HepG2 (cell line): ENCODE measurements around the gene JUND. TPM values are rescaled to one million over a fixed set of nuclear protein-coding genes. Genes with fewer than 3 reads are reported as not detected.

Experiments used
- FOXK1 ChIP-seq: sonication (generic); formaldehyde crosslinking; IDR thresholded peaks from 2 replicates; pipeline ENCODE4 v1.4.0; 2020; ENCODE audit warnings: low read depth, missing genetic modification reagents, borderline replicate concordance
- NCOA5 ChIP-seq: sonication (generic); formaldehyde crosslinking; IDR thresholded peaks from 2 replicates; pipeline ENCODE4 v1.4.0; 2020; ENCODE audit warnings: missing genetic modification reagents
- NR2F1 ChIP-seq, 2 experiments: fragments of 450-650 bp in 1 of 2; formaldehyde crosslinking in 1 of 2; IDR thresholded peaks; 2 replicates each; pipeline versions ENCODE4 v1.5.0 to v1.6.1; 2016 to 2020; ENCODE audit warnings: mild to moderate bottlenecking in 1 of 2, missing compliant biosample characterization in 1 of 2, missing genetic modification reagents in 1 of 2, moderate library complexity in 1 of 2
- PATZ1 ChIP-seq: sonication (generic); formaldehyde crosslinking; IDR thresholded peaks from 2 replicates; pipeline ENCODE4 v1.4.0; 2020; ENCODE audit warnings: missing genetic modification reagents
- PRPF4 ChIP-seq: fragments of 200-400 bp; formaldehyde crosslinking; IDR thresholded peaks from 2 replicates; pipeline ENCODE4 v1.6.1; 2016; ENCODE audit warnings: low read length, low read depth; ENCODE audit not compliant: poor library complexity, severe bottlenecking
- RXRB ChIP-seq: IDR thresholded peaks from 2 replicates; pipeline ENCODE4 v1.6.1; 2016; ENCODE audit warnings: borderline replicate concordance, missing genetic modification reagents, missing compliant biosample characterization
- SMAD1 ChIP-seq: sonication (generic); formaldehyde crosslinking; IDR thresholded peaks from 2 replicates; pipeline ENCODE4 v1.4.0; 2020; ENCODE audit warnings: missing genetic modification reagents, low read depth, mild to moderate bottlenecking, borderline replicate concordance
- TOPORS ChIP-seq: sonication (generic); formaldehyde crosslinking; IDR thresholded peaks from 2 replicates; pipeline ENCODE4 v1.8.0; 2023; ENCODE audit warnings: mild to moderate bottlenecking, missing genetic modification reagents
- ZBTB25 ChIP-seq: IDR thresholded peaks from 2 replicates; pipeline ENCODE4 v1.6.1; 2018; ENCODE audit warnings: missing genetic modification reagents
- ZBTB33 ChIP-seq: sonication (generic); formaldehyde crosslinking; IDR thresholded peaks from 2 replicates; pipeline ENCODE4 v1.4.0; 2020; ENCODE audit warnings: missing genetic modification reagents
- ZNF142 ChIP-seq: sonication (generic); formaldehyde crosslinking; IDR thresholded peaks from 2 replicates; pipeline ENCODE4 v1.4.0; 2020; ENCODE audit warnings: missing genetic modification reagents
- ZNF251 ChIP-seq: sonication (generic); formaldehyde crosslinking; IDR thresholded peaks from 2 replicates; pipeline ENCODE4 v1.9.0; 2021; ENCODE audit warnings: mild to moderate bottlenecking, missing genetic modification reagents
- ZNF280B ChIP-seq: sonication (generic); formaldehyde crosslinking; IDR thresholded peaks from 2 replicates; pipeline ENCODE4 v1.5.0; 2020; ENCODE audit warnings: missing genetic modification reagents, mild to moderate bottlenecking, borderline replicate concordance
- ZNF33B ChIP-seq: sonication (generic); formaldehyde crosslinking; IDR thresholded peaks from 2 replicates; pipeline ENCODE4 v1.5.1; 2020; ENCODE audit warnings: mild to moderate bottlenecking, missing genetic modification reagents
- ZNF34 ChIP-seq: sonication (generic); formaldehyde crosslinking; IDR thresholded peaks from 2 replicates; pipeline ENCODE4 v1.4.0; 2020; ENCODE audit warnings: mild to moderate bottlenecking, missing genetic modification reagents, borderline replicate concordance
- ZNF672 ChIP-seq: sonication (generic); formaldehyde crosslinking; IDR thresholded peaks from 2 replicates; pipeline ENCODE4 v1.8.1; 2022; ENCODE audit warnings: missing genetic modification reagents
- polyA plus RNA-seq, 8 experiments: library from polyadenylated mRNA; depleted of rRNA in 3 of 8; stranded (reverse) in 7 of 8; unstranded in 1 of 8; fragments of >200 nt; fragmentation: Illumina TruSeq in 4 of 8; extraction: Trizol in 4 of 8; gene quantifications; 2 replicates each; pipeline versions ENCODE4 v1.2.1 to v1.2.3, GENCODE V29; 2011 to 2016; ENCODE audit warnings: low read depth in 4 of 8, missing spikeins in 1 of 8, mixed read lengths in 1 of 8; ENCODE audit not compliant: insufficient read depth in 1 of 8
- total RNA-seq, 5 experiments: library from RNA; depleted of rRNA; stranded (reverse); fragments of >200 nt; fragmentation: Illumina TruSeq; extraction: Trizol; gene quantifications; 2 replicates each; pipeline ENCODE4 v1.2.3, GENCODE V29; 2016; ENCODE audit warnings: low read depth in 1 of 5

The JUND gene
- total and polyA plus RNA-seq, 2 of the 13 experiments (the other 11 are each of a cell fraction or from before 2014, with no cell fraction given) = 41.2 to 59.8 TPM

GRCh38 chr19:18233224-18233825, 48.1 kb downstream of the JUND start (continued):
- TF ChIP-seq ZBTB25 (peak; percentile 95), NCOA5 (CRISPR knock-in tag) (no peak), FOXK1 (peak; percentile 71; the same call in 1 of the 2 replicates), NR2F1 (CRISPR knock-in tag; IDR thresholded peaks at IDR 0.05) (no peak), ZNF142 (peak; percentile 92), ZNF251 (CRISPR knock-in tag) (no peak), RXRB (CRISPR knock-in tag) (peak; percentile 78), ZBTB33 (CRISPR knock-in tag) (0 out of 2 replicates have a peak, but pooled peaks have one; percentile 28), ZNF280B (peak; percentile 92; the same call in 1 of the 2 replicates), PRPF4 (no peak), ZNF34 (no peak), ZNF33B (CRISPR knock-in tag) (0 out of 2 replicates have a peak, but pooled peaks have one; percentile 71), SMAD1 (peak; percentile 48; the same call in 1 of the 2 replicates), TOPORS (no peak), PATZ1 (peak; percentile 54; the same call in 1 of the 2 replicates), ZNF672 (CRISPR knock-in tag) (no peak)
